Esophagus squamous epithelium (tissue), 5 donors: ENCODE results near the gene EMSY. TPM values are rescaled to one million over a fixed set of nuclear protein-coding genes. Genes with fewer than 3 reads are reported as not detected.

Experiments
- DNase-seq: peaks from one replicate; lab custom pipeline; 2025; lab: John Stamatoyannopoulos, UW
- H3K27ac ChIP-seq, 4 donors: fragments of 200-600 bp; sonication (generic); one replicate each; pipeline ENCODE4 v1.5.1; 2016 to 2019; ENCODE audit warnings: mild to moderate bottlenecking in 1 of 4
- H3K27me3 ChIP-seq, 4 donors: fragments of 200-600 bp; sonication (generic); 1 replicate in 3 of 4; 2 replicates in 1 of 4; pipeline versions ENCODE4 v1.5.1 to v1.6.0; 2017 to 2021; ENCODE audit warnings: antibody characterized with exemption in 1 of 4
- H3K36me3 ChIP-seq, 3 donors: fragments of 200-600 bp; sonication (generic); one replicate each; pipeline ENCODE4 v1.5.1; 2016 to 2019
- H3K4me1 ChIP-seq, 3 donors: fragments of 200-600 bp; sonication (generic); one replicate each; pipeline ENCODE4 v1.5.1; 2017 to 2019
- H3K4me3 ChIP-seq, 4 donors: fragments of 200-600 bp; sonication (generic); 1 replicate in 3 of 4; 2 replicates in 1 of 4; pipeline ENCODE4 v1.5.1; 2016 to 2019; ENCODE audit warnings: mild to moderate bottlenecking in 2 of 4, moderate library complexity in 1 of 4
- H3K9me3 ChIP-seq, 3 donors: fragments of 200-600 bp; sonication (generic); one replicate each; pipeline ENCODE4 v1.5.1; 2016 to 2019
- POLR2A ChIP-seq, 4 donors: fragments of 450-650 bp; IDR thresholded peaks; one replicate each; pipeline ENCODE4 v1.6.1; 2017; ENCODE audit warnings: antibody characterized with exemption in 4 of 4, mild to moderate bottlenecking in 4 of 4, moderate library complexity in 3 of 4
- WGBS, 2 donors: methylation state at CpG; one replicate each; pipeline ENCODE4 v1.1.5; 2018; 5-methylcytosine and 5-hydroxymethylcytosine counted together
- intact Hi-C: fragments of 100-400 bp; cut with DNase I; formaldehyde crosslinking; loops from one replicate; pipeline ENCODE4 v1.15.0; 2022
- total RNA-seq, 4 donors: library from RNA; depleted of rRNA; stranded (reverse); fragments of >200 nt; gene quantifications; one replicate each; pipeline ENCODE4 v1.1.0, GENCODE V29; 2016
- TF ChIP-seq, protein P1 (sequence below), 6 experiments: fragments of 450-650 bp in 4 of 6; fragments of 200-600 bp in 2 of 6; sonication (generic) in 2 of 6; IDR thresholded peaks; one replicate each; pipeline ENCODE4 v1.5.1; 2016 to 2019; ENCODE audit warnings: antibody characterized with exemption in 6 of 6, mild to moderate bottlenecking in 4 of 6, moderate library complexity in 4 of 6
- donor health status: DM: yes; HTN: yes; CAD: no.

Gene EMSY
- total RNA-seq, 4 donors from 2014 or later: 10.0 to 31.0 (median 22.3) TPM

DNA sequence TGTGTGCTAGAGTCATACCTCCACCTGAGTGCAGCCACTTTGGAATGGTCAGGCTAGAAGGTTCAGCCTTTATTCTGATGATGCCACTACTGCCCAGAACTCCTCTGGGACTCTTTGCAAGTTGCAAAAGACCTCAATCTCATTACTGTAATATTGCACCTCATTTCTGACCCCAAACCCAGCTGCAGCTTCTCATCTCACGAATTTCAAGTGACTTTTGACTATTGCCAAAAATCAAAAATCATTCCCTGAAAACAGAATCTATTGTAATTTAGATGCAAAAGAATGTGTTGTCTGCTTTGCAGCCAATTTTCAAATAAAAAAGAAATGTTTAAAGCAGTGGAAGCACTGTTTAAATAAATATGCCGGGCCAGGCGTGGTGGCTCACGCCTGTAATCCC, 38.5 kb upstream of the EMSY start:
- H3K4me1 ChIP-seq: no peaks in the 10 kb centered on the region
- WGBS, 2 donors: 91 to 95% methylated on average over 4 of the region's 4 CpGs
- TF ChIP-seq POLR2A (IDR thresholded peaks at IDR 0.05): no peak
- TF ChIP-seq, protein P1, sequence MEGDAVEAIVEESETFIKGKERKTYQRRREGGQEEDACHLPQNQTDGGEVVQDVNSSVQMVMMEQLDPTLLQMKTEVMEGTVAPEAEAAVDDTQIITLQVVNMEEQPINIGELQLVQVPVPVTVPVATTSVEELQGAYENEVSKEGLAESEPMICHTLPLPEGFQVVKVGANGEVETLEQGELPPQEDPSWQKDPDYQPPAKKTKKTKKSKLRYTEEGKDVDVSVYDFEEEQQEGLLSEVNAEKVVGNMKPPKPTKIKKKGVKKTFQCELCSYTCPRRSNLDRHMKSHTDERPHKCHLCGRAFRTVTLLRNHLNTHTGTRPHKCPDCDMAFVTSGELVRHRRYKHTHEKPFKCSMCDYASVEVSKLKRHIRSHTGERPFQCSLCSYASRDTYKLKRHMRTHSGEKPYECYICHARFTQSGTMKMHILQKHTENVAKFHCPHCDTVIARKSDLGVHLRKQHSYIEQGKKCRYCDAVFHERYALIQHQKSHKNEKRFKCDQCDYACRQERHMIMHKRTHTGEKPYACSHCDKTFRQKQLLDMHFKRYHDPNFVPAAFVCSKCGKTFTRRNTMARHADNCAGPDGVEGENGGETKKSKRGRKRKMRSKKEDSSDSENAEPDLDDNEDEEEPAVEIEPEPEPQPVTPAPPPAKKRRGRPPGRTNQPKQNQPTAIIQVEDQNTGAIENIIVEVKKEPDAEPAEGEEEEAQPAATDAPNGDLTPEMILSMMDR (IDR thresholded peaks at IDR 0.05): no peak
- intact Hi-C loops: no loop called here
- no peak for DNase-seq
- H3K27ac ChIP-seq: no peak overlapping the region
- H3K27me3 ChIP-seq: peaks cover 0 to 16% (median 0%) of the 10 kb centered on the region in 4 donors
- no peaks in the 10 kb centered on the region for H3K9me3 ChIP-seq
- H3K4me3 ChIP-seq: no peak overlapping the region
- no peaks in the 10 kb centered on the region for H3K36me3 ChIP-seq

DNA sequence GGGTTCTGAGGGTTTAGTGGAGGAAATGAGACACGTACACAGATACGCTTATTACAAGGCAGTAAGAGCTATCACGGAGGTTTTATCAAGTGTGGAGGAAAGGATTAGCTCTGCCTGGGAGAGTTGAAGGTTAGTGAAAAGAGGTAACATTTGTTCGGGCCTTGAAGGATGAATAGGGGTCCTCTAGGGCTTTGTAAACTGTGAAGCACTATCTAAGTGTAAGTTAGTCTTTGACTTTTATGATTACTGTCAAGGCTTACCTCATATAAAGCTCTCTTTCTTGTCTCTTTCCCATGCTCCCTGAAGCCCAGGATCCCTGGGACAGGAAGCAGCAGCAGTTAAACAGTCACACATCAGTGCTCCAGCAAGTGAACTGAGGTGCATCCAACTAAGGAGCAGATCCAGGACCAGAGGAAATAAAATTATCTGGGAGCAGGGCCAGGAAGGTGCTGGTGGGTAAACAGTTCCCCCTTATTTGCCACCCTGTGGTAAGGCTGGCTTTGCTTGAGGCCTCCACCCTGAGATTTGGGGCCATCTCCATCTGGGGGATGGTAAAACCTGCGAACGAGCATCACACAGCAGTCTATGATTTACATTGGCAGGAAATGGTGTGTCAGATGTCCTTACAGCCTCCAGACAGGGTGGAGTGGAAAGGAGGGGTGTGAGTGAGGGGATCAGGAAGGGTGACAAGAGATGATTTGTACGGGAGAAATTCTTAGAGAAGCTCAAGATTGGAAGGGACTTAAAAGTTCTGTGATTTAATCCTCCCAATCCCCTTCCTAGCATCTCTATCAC, 36.5 kb upstream of the EMSY start:
- no peaks in the 10 kb centered on the region for H3K4me1 ChIP-seq
- peaks cover 0 to 18% (median 0%) of the 10 kb centered on the region in 4 donors for H3K27me3 ChIP-seq
- DNase-seq: no peak
- H3K4me3 ChIP-seq: no peak overlapping the region
- WGBS, 2 donors: 58 to 63% methylated on average over 7 of the region's 7 CpGs
- H3K9me3 ChIP-seq: no peaks in the 10 kb centered on the region
- TF ChIP-seq POLR2A (IDR thresholded peaks at IDR 0.05): no peak
- TF ChIP-seq, protein P1 (IDR thresholded peaks at IDR 0.05): no peak
- H3K27ac ChIP-seq: no peak overlapping the region
- intact Hi-C loops: no loop called here
- no peaks in the 10 kb centered on the region for H3K36me3 ChIP-seq

DNA sequence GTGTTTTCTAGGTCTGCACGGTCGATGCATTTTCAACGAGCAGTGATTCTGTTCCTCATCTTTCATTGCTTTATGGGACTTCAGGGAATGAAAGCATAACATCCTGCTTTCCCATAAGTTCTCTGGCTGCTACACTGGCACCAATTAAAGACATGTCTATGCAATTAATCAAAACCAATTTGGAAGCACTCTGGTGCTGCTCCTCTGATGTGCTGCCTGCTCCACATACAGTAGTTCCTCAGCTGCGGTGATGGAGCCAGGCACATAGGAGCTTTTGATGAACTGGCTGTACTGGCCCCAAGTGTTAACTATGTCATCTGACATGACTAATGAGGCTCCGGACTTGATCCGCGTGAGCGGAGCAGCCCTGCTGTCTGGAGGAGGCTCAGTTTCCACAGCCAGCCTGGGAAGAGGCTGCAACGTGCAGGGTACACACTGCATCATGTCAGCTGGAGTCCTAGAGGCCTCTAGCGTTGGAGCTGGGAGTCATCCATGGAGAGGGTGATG, 33.9 kb upstream of the EMSY start:
- H3K27ac ChIP-seq: no peak overlapping the region
- H3K9me3 ChIP-seq: no peaks in the 10 kb centered on the region
- WGBS, 2 donors: 60 to 84% methylated on average over 8 to 9 of the region's 10 CpGs
- TF ChIP-seq, protein P1 (IDR thresholded peaks at IDR 0.05): no peak
- TF ChIP-seq POLR2A (IDR thresholded peaks at IDR 0.05): no peak
- no peak for DNase-seq
- no peak overlapping the region for H3K4me3 ChIP-seq
- peaks cover 0 to 21% (median 0%) of the 10 kb centered on the region in 4 donors for H3K27me3 ChIP-seq
- intact Hi-C loops: no loop called here
- H3K4me1 ChIP-seq: no peaks in the 10 kb centered on the region
- H3K36me3 ChIP-seq: no peaks in the 10 kb centered on the region

DNA sequence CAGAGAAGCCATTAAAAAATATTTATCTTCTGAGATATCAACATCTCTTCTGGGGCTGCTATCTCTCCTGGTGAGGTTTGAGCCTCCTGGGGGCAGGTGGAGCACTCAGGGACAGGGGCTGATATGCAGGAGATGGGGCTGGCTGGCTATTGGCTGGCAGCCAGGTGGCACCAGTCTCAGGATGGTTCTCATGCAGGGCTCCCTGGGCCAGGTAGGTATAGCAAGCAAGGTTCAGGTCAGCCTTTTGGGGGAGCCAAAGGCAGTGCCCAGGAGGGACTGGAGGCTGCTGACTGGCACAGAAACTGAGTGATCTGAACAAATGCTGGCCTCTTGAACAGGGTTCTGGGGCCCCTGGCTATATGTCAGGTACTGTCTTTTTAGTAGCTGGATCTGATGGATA, 29.7 kb upstream of the EMSY start:
- H3K27ac ChIP-seq: no peak overlapping the region
- H3K27me3 ChIP-seq: peaks cover 0 to 38% (median 0%) of the 10 kb centered on the region in 4 donors
- no peak overlapping the region for H3K4me3 ChIP-seq
- no peak for DNase-seq
- H3K4me1 ChIP-seq: no peaks in the 10 kb centered on the region
- intact Hi-C loops: no loop called here
- TF ChIP-seq, protein P1 (IDR thresholded peaks at IDR 0.05): no peak
- no peak for TF ChIP-seq POLR2A (IDR thresholded peaks at IDR 0.05)
- no peaks in the 10 kb centered on the region for H3K9me3 ChIP-seq
- H3K36me3 ChIP-seq: no peaks in the 10 kb centered on the region

DNA sequence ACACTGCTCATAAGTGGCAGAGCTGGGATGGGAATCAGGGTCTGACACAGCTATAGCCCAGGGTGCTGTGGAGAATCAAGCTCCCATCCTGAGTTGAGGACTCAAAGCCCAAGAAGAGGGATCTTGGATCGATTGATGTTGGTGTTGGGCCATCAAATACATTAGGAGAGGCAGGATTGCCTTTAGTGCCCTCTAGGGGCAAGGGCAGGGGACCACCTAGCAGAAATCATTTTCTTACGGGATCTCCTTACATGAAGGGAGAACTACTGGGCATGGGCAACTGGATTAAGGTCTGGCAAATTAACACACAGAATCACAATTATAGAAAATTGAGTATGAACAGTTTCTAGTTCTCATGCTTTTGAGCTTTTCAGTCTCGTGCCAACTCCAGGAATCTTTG, 24.9 kb upstream of the EMSY start:
- H3K36me3 ChIP-seq: no peaks in the 10 kb centered on the region
- no peak overlapping the region for H3K4me3 ChIP-seq
- intact Hi-C loops: no loop called here
- H3K9me3 ChIP-seq: no peaks in the 10 kb centered on the region
- no peak for DNase-seq
- 48 to 53% methylated on average over 3 of the region's 3 CpGs for WGBS, 2 donors
- H3K4me1 ChIP-seq: no peaks in the 10 kb centered on the region
- TF ChIP-seq, protein P1 (IDR thresholded peaks at IDR 0.05): peak in 1 of 6 experiments; percentile 21
- no peak for TF ChIP-seq POLR2A (IDR thresholded peaks at IDR 0.05)
- peaks cover 0 to 37% (median 0%) of the 10 kb centered on the region in 4 donors for H3K27me3 ChIP-seq
- no peak overlapping the region for H3K27ac ChIP-seq
